Mucosa of descending colon (tissue), 3 donors: ENCODE data around the gene COMMD1. TPM values are rescaled to one million over a fixed set of nuclear protein-coding genes. Genes with fewer than 3 reads are reported as not detected.

Experiments
- ATAC-seq: fragments of 200-7000 bp; cut with Tn5 transposase; one replicate; pipeline ENCODE4 v1.9.1; 2020; ENCODE audit warnings: mild to moderate bottlenecking, moderate library complexity
- DNase-seq, 3 donors: peaks; one replicate each; pipeline ENCODE4 v3.0.0-alpha.2; 2020
- H3K36me3 ChIP-seq: fragments of 200-600 bp; one replicate; pipeline ENCODE4 v1.8.0; 2021; ENCODE audit warnings: low read depth, mild to moderate bottlenecking
- H3K4me1 ChIP-seq: fragments of 200-600 bp; one replicate; pipeline ENCODE4 v1.8.0; 2021; ENCODE audit warnings: low read depth, mild to moderate bottlenecking
- H3K4me3 ChIP-seq: fragments of 200-600 bp; one replicate; pipeline ENCODE4 v1.8.0; 2021; ENCODE audit warnings: mild to moderate bottlenecking
- H3K9me3 ChIP-seq: fragments of 200-600 bp; one replicate; pipeline ENCODE4 v1.8.0; 2021; ENCODE audit warnings: mild to moderate bottlenecking
- CTCF ChIP-seq: fragments of 200-600 bp; IDR thresholded peaks from one replicate; pipeline ENCODE4 v1.8.0; 2022; ENCODE audit warnings: antibody characterized with exemption, mild to moderate bottlenecking
- intact Hi-C, 2 donors: fragments of 100-400 bp; cut with DNase I in 1 of 2; cut with micrococcal nuclease in 1 of 2; formaldehyde crosslinking; loops; one replicate each; pipeline versions ENCODE4 v1.11.0 to v1.11.1; 2022; cut with DNase I, micrococcal nuclease
- total RNA-seq, 3 donors: library from RNA; stranded (reverse); fragmentation: NEBNext Ultra II Directional in 2 of 3; extraction: Animal tissue kit (Norgen Biotek cat#: 25700) in 2 of 3; gene quantifications; one replicate each; pipeline versions ENCODE4 v1.2.1 to v1.2.4, GENCODE V29; 2021 to 2023
- donor health status: DM: no; HTN: no; CAD: no; lungs with moderate emphysema.
- donor health status: DM: no; HTN: no; CAD: no.
- donor health status: DM: no; HTN: yes; CAD: no.

Gene COMMD1
- total RNA-seq, 3 donors from 2014 or later: 21.5 to 33.5 (median 24.8) TPM

- no peak overlapping the region for H3K4me3 ChIP-seq
- ATAC-seq (no peak), DNase-seq (no peak)
- no peaks in the 10 kb centered on the region for H3K9me3 ChIP-seq
- TF ChIP-seq CTCF: no peak
- no peaks in the 10 kb centered on the region for H3K36me3 ChIP-seq
- intact Hi-C loops: no loop called here
- no peaks in the 10 kb centered on the region for H3K4me1 ChIP-seq
Measured at GRCh38 chr2:62147610-62148301, 242.3 kb downstream of the COMMD1 start.

GRCh38 chr2:62149708-62150107 is 244.2 kb downstream of the COMMD1 start:
- Histone ChIP-seq H3K36me3 (no peaks in the 10 kb centered on the region), H3K9me3 (peaks cover under 1% of the 10 kb centered on the region), H3K4me3 (no peak overlapping the region), H3K4me1 (no peaks in the 10 kb centered on the region)
- TF ChIP-seq CTCF: no peak
- intact Hi-C loops: no loop called here
- ATAC-seq (no peak), DNase-seq (no peak)

- no peak overlapping the region for H3K4me3 ChIP-seq
- ATAC-seq (no peak), DNase-seq (no peak)
- H3K4me1 ChIP-seq: no peaks in the 10 kb centered on the region
- intact Hi-C loops: no loop called here
- peaks cover 5% of the 10 kb centered on the region for H3K9me3 ChIP-seq
- no peak for TF ChIP-seq CTCF
- no peaks in the 10 kb centered on the region for H3K36me3 ChIP-seq
Measured at GRCh38 chr2:62150597-62151305, 245.3 kb downstream of the COMMD1 start.

GRCh38 chr2:62151306-62151638 is 245.8 kb downstream of the COMMD1 start:
- Histone ChIP-seq H3K36me3 (no peaks in the 10 kb centered on the region), H3K4me3 (no peak overlapping the region), H3K4me1 (no peaks in the 10 kb centered on the region), H3K9me3 (peaks cover 5% of the 10 kb centered on the region)
- no peak for DNase-seq
- ATAC-seq: no peak
- intact Hi-C loops: no loop called here
- no peak for TF ChIP-seq CTCF

- H3K4me3 ChIP-seq: no peak overlapping the region
- TF ChIP-seq CTCF: no peak
- H3K9me3 ChIP-seq: peaks cover 5% of the 10 kb centered on the region
- no peaks in the 10 kb centered on the region for H3K4me1 ChIP-seq
- no peaks in the 10 kb centered on the region for H3K36me3 ChIP-seq
- ATAC-seq (no peak), DNase-seq (no peak)
- intact Hi-C loops: no loop called here
Measured at GRCh38 chr2:62152000-62152399, 246.5 kb downstream of the COMMD1 start.
